IMR-90 (cell line): Measurements from ENCODE around the gene EPHB6. TPM values are rescaled to one million over a fixed set of nuclear protein-coding genes. Genes with fewer than 3 reads are reported as not detected.

Experiments used
- ATAC-seq: fragments of 200-7000 bp; cut with Tn5 transposase; 2 replicates; pipeline ENCODE4 v1.9.1; 2020; ENCODE audit warnings: low read depth, mild to moderate bottlenecking, moderate library complexity
- BruUV-seq: library from RNA; stranded (reverse); fragments of 400-500 nt; replicated peaks from 2 replicates; lab custom pipeline; 2021; lab: Mats Ljungman, UMichigan
- CTCF ChIA-PET: fragments of 300-600 bp; formaldehyde crosslinking; extraction: SDS; loops from one replicate; lab custom pipeline; 2021; ENCODE audit warnings: antibody characterized with exemption; lab: Yijun Ruan, JAX
- POLR2A ChIA-PET: fragments of 300-600 bp; sonication (Branson Sonifier 250); formaldehyde crosslinking; loops from one replicate; lab custom pipeline; 2022; ENCODE audit warnings: antibody characterized with exemption; ENCODE audit not compliant: unreplicated experiment; lab: Charles Lee
- DNase-seq: peaks from one replicate; pipeline ENCODE4 v3.0.0; 2013
- H2AFZ ChIP-seq: replicated peaks from 2 replicates; pipeline ENCODE3; 2013; ENCODE audit warnings: low read length, mild to moderate bottlenecking; ENCODE audit not compliant: poor library complexity
- H2AK5ac ChIP-seq: 2 replicates; pipeline ENCODE4 v1.6.1; 2013; ENCODE audit warnings: low read depth, low read length, inconsistent platforms
- H2AK9ac ChIP-seq: replicated peaks from 2 replicates; pipeline ENCODE3; 2013; ENCODE audit warnings: mild to moderate bottlenecking, low read depth, low read length, moderate library complexity; ENCODE audit not compliant: poor library complexity
- H2BK120ac ChIP-seq: 2 replicates; pipeline ENCODE4 v1.6.1; 2013; ENCODE audit warnings: low read depth, low read length, inconsistent platforms
- H2BK15ac ChIP-seq: 3 replicates; pipeline ENCODE4 v1.6.1; 2013; ENCODE audit warnings: low read depth, low read length, inconsistent platforms
- H2BK20ac ChIP-seq: 2 replicates; pipeline ENCODE4 v1.6.1; 2013; ENCODE audit warnings: low read depth, mild to moderate bottlenecking, inconsistent platforms, low read length, moderate library complexity
- H2BK5ac ChIP-seq: 2 replicates; pipeline ENCODE4 v1.6.1; 2013; ENCODE audit warnings: mild to moderate bottlenecking, low read depth, low read length, inconsistent platforms; ENCODE audit not compliant: poor library complexity, severe bottlenecking
- H3K14ac ChIP-seq: replicated peaks from 2 replicates; pipeline ENCODE4 v1.6.1; 2013; ENCODE audit warnings: low read depth, low read length, inconsistent platforms
- H3K18ac ChIP-seq: 2 replicates; pipeline ENCODE4 v1.6.1; 2013; ENCODE audit warnings: low read depth, low read length, control low read depth
- H3K23ac ChIP-seq: 2 replicates; pipeline ENCODE4 v1.6.1; 2013; ENCODE audit warnings: low read depth, low read length, inconsistent platforms
- H3K27ac ChIP-seq: 2 replicates; pipeline ENCODE4 v1.5.1; 2013; ENCODE audit warnings: mild to moderate bottlenecking, control low read depth, low read length; ENCODE audit not compliant: insufficient read depth
- H3K27me3 ChIP-seq: 2 replicates; pipeline ENCODE4 v1.6.1; 2013; ENCODE audit warnings: low read length; ENCODE audit not compliant: control insufficient read depth, insufficient read depth
- H3K36me3 ChIP-seq: 2 replicates; pipeline ENCODE4 v1.6.1; 2013; ENCODE audit warnings: low read length, mixed read lengths; ENCODE audit not compliant: control insufficient read depth, insufficient read depth
- H3K4ac ChIP-seq: 2 replicates; pipeline ENCODE4 v1.6.1; 2013; ENCODE audit warnings: low read depth, low read length, inconsistent platforms
- H3K4me1 ChIP-seq: 2 replicates; pipeline ENCODE4 v1.6.1; 2013; ENCODE audit warnings: low read length, mixed read lengths; ENCODE audit not compliant: control insufficient read depth, insufficient read depth
- H3K4me2 ChIP-seq: 2 replicates; pipeline ENCODE4 v1.6.1; 2013; ENCODE audit warnings: low read depth, mild to moderate bottlenecking, control low read depth, low read length, moderate library complexity
- H3K4me3 ChIP-seq: 2 replicates; pipeline ENCODE4 v1.5.1; 2013; ENCODE audit warnings: low read depth, mild to moderate bottlenecking, control low read depth, low read length, moderate library complexity; ENCODE audit not compliant: insufficient read depth
- H3K56ac ChIP-seq: 2 replicates; pipeline ENCODE4 v1.6.1; 2013; ENCODE audit warnings: low read length, inconsistent platforms; ENCODE audit not compliant: insufficient read depth; ENCODE audit errors: extremely low read depth
- H3K79me1 ChIP-seq, 2 experiments: 2 replicates each; pipeline ENCODE4 v1.6.1; 2013; ENCODE audit warnings: low read length in 2 of 2, inconsistent platforms in 1 of 2, low read depth in 1 of 2
- H3K9ac ChIP-seq: 2 replicates; pipeline ENCODE4 v1.6.1; 2013; ENCODE audit warnings: low read depth, low read length, control low read depth
- H3K9me1 ChIP-seq: 2 replicates; pipeline ENCODE4 v1.6.1; 2013; ENCODE audit warnings: low read length, inconsistent platforms; ENCODE audit not compliant: insufficient read depth
- H3K9me3 ChIP-seq: 2 replicates; pipeline ENCODE4 v1.6.1; 2013; ENCODE audit warnings: low read length; ENCODE audit not compliant: control insufficient read depth, insufficient read depth
- H4K20me1 ChIP-seq: 2 replicates; pipeline ENCODE4 v1.6.1; 2013; ENCODE audit warnings: low read length, inconsistent platforms; ENCODE audit not compliant: insufficient read depth
- H4K5ac ChIP-seq: 2 replicates; pipeline ENCODE4 v1.6.1; 2013; ENCODE audit warnings: mild to moderate bottlenecking, low read depth, low read length, control low read depth
- H4K8ac ChIP-seq, 2 experiments: 2 replicates each; pipeline ENCODE4 v1.6.1; 2013; ENCODE audit warnings: low read depth in 2 of 2, low read length in 2 of 2, control low read depth in 1 of 2, inconsistent platforms in 1 of 2
- H4K91ac ChIP-seq: 2 replicates; pipeline ENCODE4 v1.6.1; 2013; ENCODE audit warnings: low read depth, low read length, inconsistent platforms; ENCODE audit not compliant: insufficient read depth
- BHLHE40 ChIP-seq: fragments of 150-350 bp; IDR thresholded peaks from 2 replicates; pipeline ENCODE4 v1.6.1; 2016; ENCODE audit warnings: mild to moderate bottlenecking, low read depth, low read length
- CEBPB ChIP-seq: IDR thresholded peaks from 2 replicates; pipeline ENCODE4 v1.6.1; 2012; ENCODE audit warnings: low read depth, low read length, improper control_type of control experiment
- FOS ChIP-seq: fragments of 150-350 bp; IDR thresholded peaks from 2 replicates; pipeline ENCODE4 v1.6.1; 2016; ENCODE audit warnings: low read depth, low read length
- MAFK ChIP-seq: IDR thresholded peaks from 2 replicates; pipeline ENCODE4 v1.6.1; 2012; ENCODE audit warnings: low read depth, low read length, improper control_type of control experiment
- NFE2L2 ChIP-seq: fragments of 150-350 bp; IDR thresholded peaks from 2 replicates; pipeline ENCODE4 v1.6.1; 2016; ENCODE audit warnings: low read depth, mild to moderate bottlenecking, low read length
- RAD21 ChIP-seq: IDR thresholded peaks from 2 replicates; pipeline ENCODE4 v1.6.1; 2012; ENCODE audit warnings: low read length, improper control_type of control experiment
- RCOR1 ChIP-seq: IDR thresholded peaks from 2 replicates; pipeline ENCODE4 v1.6.1; 2012; ENCODE audit warnings: mild to moderate bottlenecking, low read length, improper control_type of control experiment; ENCODE audit not compliant: insufficient replicate concordance
- RFX5 ChIP-seq: IDR thresholded peaks from 2 replicates; pipeline ENCODE4 v1.8.0; 2012; ENCODE audit warnings: low read depth, mild to moderate bottlenecking, low read length, moderate library complexity
- WGBS, 2 experiments: methylation state at CpG; one replicate each; pipeline versions ENCODE4 v1.1.5 to v1.1.7; 2013; ENCODE audit warnings: missing lambda C conversion rate in 2 of 2; ENCODE audit not compliant: insufficient read length in 1 of 2; ENCODE audit errors: extremely low coverage in 2 of 2; 5-methylcytosine and 5-hydroxymethylcytosine counted together
- dilution Hi-C: fragments of 300-500 bp; cut with HindIII; formaldehyde crosslinking; loops from one replicate; pipeline ENCODE4 v1.14.3; 2018; ENCODE audit warnings: low sequenced_read_pairs; ENCODE audit not compliant: unreplicated experiment
- in situ Hi-C: fragments of 300-500 bp; cut with MboI; formaldehyde crosslinking; loops from 3 replicates; pipeline ENCODE4 v1.14.3; 2019; ENCODE audit warnings: low sequenced_read_pairs, inconsistent platforms, mixed read lengths
- intact Hi-C: fragments of 100-400 bp; cut with micrococcal nuclease; formaldehyde crosslinking; loops from 2 replicates; pipeline ENCODE4 v1.10.0; 2022
- polyA plus RNA-seq, 3 experiments: library from polyadenylated mRNA; depleted of rRNA; stranded (reverse); fragments of >200 nt; gene quantifications; 2 replicates each; pipeline ENCODE4 v1.2.3, GENCODE V29; 2012; ENCODE audit warnings: low replicate concordance in 1 of 3
- total RNA-seq: library from RNA; depleted of rRNA; stranded (reverse); fragments of >200 nt; gene quantifications from 2 replicates; pipeline ENCODE4 v1.2.3, GENCODE V29; 2012

EPHB6 gene
- total and polyA plus RNA-seq, 2 of the 4 experiments (the other 2 are of a cell fraction): under 0.01 to 0.60 TPM

DNA sequence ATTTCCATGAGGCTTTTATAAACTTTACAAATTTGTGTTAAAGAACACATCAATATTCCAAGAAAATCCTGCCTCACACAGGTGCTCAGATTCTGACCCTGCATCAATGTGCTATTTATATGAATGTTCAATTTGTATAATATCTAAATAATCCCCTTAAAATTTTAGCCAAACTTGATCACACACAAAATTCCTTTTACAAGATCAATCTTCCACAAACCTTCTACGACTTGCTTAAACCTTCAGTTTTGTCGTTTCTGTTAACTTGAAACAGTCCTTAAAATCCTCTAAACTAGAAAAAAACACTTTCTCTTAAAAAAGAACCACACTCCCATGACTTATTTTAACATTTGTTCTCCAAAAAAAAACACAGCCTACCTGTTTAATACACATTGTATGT is 50.9 kb downstream of the EPHB6 start:
- Histone ChIP-seq H3K9me3 (peaks cover 6% of the 10 kb centered on the region), H4K20me1 (no peaks in the 10 kb centered on the region), H3K4me2 (no peak overlapping the region), H3K36me3 (no peaks in the 10 kb centered on the region), H2BK15ac (no peak overlapping the region), H2BK120ac (no peak overlapping the region), H3K27me3 (no peaks in the 10 kb centered on the region), H3K9me1 (no peaks in the 10 kb centered on the region), H2AFZ (no peak overlapping the region), H2AK5ac (no peak overlapping the region), H4K91ac (no peak overlapping the region), H3K23ac (no peak overlapping the region), H3K9ac (no peak overlapping the region), H4K8ac (no peak overlapping the region), H3K4me1 (no peaks in the 10 kb centered on the region), H3K4ac (no peak overlapping the region), H2BK20ac (no peak overlapping the region), H2BK5ac (no peak overlapping the region), H3K18ac (no peak overlapping the region), H3K14ac (no peak overlapping the region), H3K56ac (no peak overlapping the region), H3K4me3 (no peak overlapping the region), H4K5ac (no peak overlapping the region), H3K27ac (no peak overlapping the region), H3K79me1 (no peaks in the 10 kb centered on the region), H2AK9ac (no peak overlapping the region)
- TF ChIP-seq CEBPB (no peak), NFE2L2 (no peak), BHLHE40 (no peak), MAFK (no peak), RFX5 (no peak), RAD21 (no peak), FOS (no peak), RCOR1 (no peak)
- no CpG with 5 or more reads among the region's 2 CpGs for WGBS, 2 experiments
- POLR2A ChIA-PET: no interaction called here
- ATAC-seq (no peak), DNase-seq (no peak)
- CTCF ChIA-PET: no interaction called here
- intact Hi-C loops (no loop called here), in situ Hi-C loops (no loop called here), dilution Hi-C loops (no loop called here)
- no TSS peak for BruUV-seq
